Calu3 (cell line): ENCODE results near the gene HCLS1. TPM values are rescaled to one million over a fixed set of nuclear protein-coding genes. Genes with fewer than 3 reads are reported as not detected.
"Not testable (repeated sequence)": the region's sequence is repeated elsewhere in the genome, so short reads cannot be mapped to it uniquely, and the experiment has no call there.

ENCODE experiments used
- BruUV-seq: library from RNA; stranded (reverse); fragments of 400-500 nt; replicated peaks from 2 replicates; lab custom pipeline; 2021; lab: Mats Ljungman, UMichigan
- CTCF ChIA-PET: fragments of 300-600 bp; sonication (Branson Sonifier 250); formaldehyde crosslinking; loops from one replicate; lab custom pipeline; 2022; ENCODE audit warnings: antibody characterized with exemption; lab: Charles Lee
- DNase-seq: peaks from one replicate; pipeline ENCODE4 v3.0.0; 2022
- H3K27ac Mint-ChIP-seq: one replicate; pipeline ENCODE4 v1.8.0; 2022; ENCODE audit warnings: mixed read lengths; ENCODE audit not compliant: unreplicated experiment
- H3K27me3 Mint-ChIP-seq: one replicate; pipeline ENCODE4 v1.8.0; 2022; ENCODE audit warnings: mixed read lengths; ENCODE audit not compliant: unreplicated experiment
- H3K36me3 Mint-ChIP-seq: one replicate; pipeline ENCODE4 v1.8.0; 2022; ENCODE audit warnings: mild to moderate bottlenecking, moderate library complexity, mixed read lengths; ENCODE audit not compliant: insufficient read depth, unreplicated experiment
- H3K4me1 Mint-ChIP-seq: one replicate; pipeline ENCODE4 v1.8.0; 2022; ENCODE audit warnings: mild to moderate bottlenecking, low read depth, mixed read lengths; ENCODE audit not compliant: unreplicated experiment
- H3K4me3 Mint-ChIP-seq: one replicate; pipeline ENCODE4 v1.8.0; 2022; ENCODE audit warnings: mild to moderate bottlenecking, low read depth, moderate library complexity, mixed read lengths; ENCODE audit not compliant: unreplicated experiment
- H3K9me3 Mint-ChIP-seq: one replicate; pipeline ENCODE4 v1.8.0; 2022; ENCODE audit warnings: low read depth, mixed read lengths; ENCODE audit not compliant: unreplicated experiment
- intact Hi-C: fragments of 100-400 bp; cut with micrococcal nuclease; formaldehyde crosslinking; loops from one replicate; pipeline ENCODE4 v1.10.0; 2022; ENCODE audit not compliant: unreplicated experiment
- total RNA-seq: library from RNA; stranded (reverse); gene quantifications from 2 replicates; pipeline ENCODE4 v1.2.3, GENCODE V29; 2022
- TF ChIP-seq, protein P1 (sequence below): fragments of 200-600 bp; IDR thresholded peaks from one replicate; pipeline ENCODE4 v1.8.0; 2022; ENCODE audit warnings: antibody characterized with exemption; ENCODE audit not compliant: unreplicated experiment

Gene HCLS1
- total RNA-seq, 1 experiment from 2014 or later = 1.2 TPM

DNA sequence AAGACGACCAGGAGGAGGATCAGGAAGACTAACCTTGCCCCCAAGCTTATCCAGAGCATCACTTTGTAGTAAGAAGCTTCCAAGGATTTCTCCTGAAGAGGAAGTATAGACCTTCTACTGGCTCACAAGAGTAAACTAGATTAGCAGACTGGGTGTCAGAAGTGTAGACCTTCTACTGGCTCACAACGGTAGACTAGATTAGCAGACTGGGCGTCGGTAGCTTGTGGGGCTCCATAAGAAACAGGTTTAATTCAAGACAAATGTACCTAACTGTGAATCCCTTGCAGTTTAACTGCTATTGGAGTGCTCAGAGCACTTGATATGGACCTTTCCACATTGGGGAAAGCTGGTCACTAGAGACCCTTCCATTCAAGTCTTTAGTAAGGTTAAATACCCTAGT lies 54.6 kb downstream of the HCLS1 start:
- DNase-seq = no peak
- TF ChIP-seq, protein P1, sequence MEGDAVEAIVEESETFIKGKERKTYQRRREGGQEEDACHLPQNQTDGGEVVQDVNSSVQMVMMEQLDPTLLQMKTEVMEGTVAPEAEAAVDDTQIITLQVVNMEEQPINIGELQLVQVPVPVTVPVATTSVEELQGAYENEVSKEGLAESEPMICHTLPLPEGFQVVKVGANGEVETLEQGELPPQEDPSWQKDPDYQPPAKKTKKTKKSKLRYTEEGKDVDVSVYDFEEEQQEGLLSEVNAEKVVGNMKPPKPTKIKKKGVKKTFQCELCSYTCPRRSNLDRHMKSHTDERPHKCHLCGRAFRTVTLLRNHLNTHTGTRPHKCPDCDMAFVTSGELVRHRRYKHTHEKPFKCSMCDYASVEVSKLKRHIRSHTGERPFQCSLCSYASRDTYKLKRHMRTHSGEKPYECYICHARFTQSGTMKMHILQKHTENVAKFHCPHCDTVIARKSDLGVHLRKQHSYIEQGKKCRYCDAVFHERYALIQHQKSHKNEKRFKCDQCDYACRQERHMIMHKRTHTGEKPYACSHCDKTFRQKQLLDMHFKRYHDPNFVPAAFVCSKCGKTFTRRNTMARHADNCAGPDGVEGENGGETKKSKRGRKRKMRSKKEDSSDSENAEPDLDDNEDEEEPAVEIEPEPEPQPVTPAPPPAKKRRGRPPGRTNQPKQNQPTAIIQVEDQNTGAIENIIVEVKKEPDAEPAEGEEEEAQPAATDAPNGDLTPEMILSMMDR = no peak
- no TSS peak for BruUV-seq
- intact Hi-C loops = no loop called here
- CTCF ChIA-PET = no interaction called here
- Mint-ChIP-seq H3K9me3 (no peaks in the 10 kb centered on the region), H3K27ac (no peak overlapping the region), H3K36me3 (no peaks in the 10 kb centered on the region), H3K27me3 (no peaks in the 10 kb centered on the region), H3K4me1 (no peaks in the 10 kb centered on the region), H3K4me3 (no peak overlapping the region)

DNA sequence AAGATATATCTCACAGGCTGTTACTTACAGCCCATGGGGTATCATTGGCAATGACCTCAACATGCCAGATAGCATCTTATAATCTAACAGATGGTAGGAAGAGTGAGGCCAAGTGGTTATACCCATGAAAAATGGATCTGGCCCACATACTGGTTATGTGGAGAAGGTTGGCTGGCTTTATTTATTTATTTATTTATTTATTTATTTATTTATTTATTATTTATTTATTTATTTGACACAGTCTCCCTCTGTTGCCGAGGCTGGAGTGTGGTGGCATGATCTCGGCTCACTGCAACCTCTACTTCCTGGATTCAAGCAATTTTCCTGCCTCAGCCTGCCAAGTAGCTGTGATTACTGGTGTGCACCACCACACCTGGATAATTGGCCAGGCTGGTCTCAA lies 55.9 kb downstream of the HCLS1 start:
- no TSS peak for BruUV-seq
- Mint-ChIP-seq H3K4me1 (no peaks in the 10 kb centered on the region), H3K9me3 (no peaks in the 10 kb centered on the region), H3K27ac (no peak overlapping the region), H3K36me3 (no peaks in the 10 kb centered on the region), H3K27me3 (no peaks in the 10 kb centered on the region), H3K4me3 (no peak overlapping the region)
- CTCF ChIA-PET = no interaction called here
- intact Hi-C loops = no loop called here
- TF ChIP-seq, protein P1 = no peak
- DNase-seq = no peak

GRCh38 chr3:121601212-121601812 lies 59.4 kb downstream of the HCLS1 start:
- no peak for DNase-seq
- H3K4me3 Mint-ChIP-seq = no peak overlapping the region
- no TSS peak for BruUV-seq
- no peaks in the 10 kb centered on the region for H3K27me3 Mint-ChIP-seq
- no peaks in the 10 kb centered on the region for H3K4me1 Mint-ChIP-seq
- H3K36me3 Mint-ChIP-seq = no peaks in the 10 kb centered on the region
- CTCF ChIA-PET = no interaction called here
- H3K9me3 Mint-ChIP-seq = no peaks in the 10 kb centered on the region
- TF ChIP-seq, protein P1 = no peak
- H3K27ac Mint-ChIP-seq = no peak overlapping the region
- intact Hi-C loops = no loop called here

DNA sequence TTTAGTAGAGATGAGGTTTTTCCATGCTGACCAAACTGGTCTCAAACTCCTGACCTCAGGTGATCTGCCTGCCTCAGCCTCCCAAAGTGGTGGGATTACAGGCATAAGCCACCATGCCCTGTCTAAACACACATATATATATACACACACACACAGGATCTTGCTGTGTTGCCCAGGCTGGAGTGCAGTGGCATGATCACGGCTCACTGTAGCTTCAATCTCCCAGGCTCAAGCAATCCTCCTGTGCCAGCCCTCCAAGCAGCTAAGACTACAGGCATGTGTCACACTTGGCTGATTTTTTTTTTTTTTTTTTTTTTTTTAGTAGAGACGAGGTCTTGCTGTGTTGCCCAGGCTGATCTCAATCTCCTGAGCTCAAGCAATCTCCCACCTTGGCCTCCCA lies 60.8 kb downstream of the HCLS1 start:
- DNase-seq, H3K36me3 Mint-ChIP-seq, H3K9me3 Mint-ChIP-seq, H3K4me1 Mint-ChIP-seq, H3K27me3 Mint-ChIP-seq, intact Hi-C loops, H3K4me3 Mint-ChIP-seq, CTCF ChIA-PET, H3K27ac Mint-ChIP-seq, BruUV-seq: not testable (repeated sequence)

DNA sequence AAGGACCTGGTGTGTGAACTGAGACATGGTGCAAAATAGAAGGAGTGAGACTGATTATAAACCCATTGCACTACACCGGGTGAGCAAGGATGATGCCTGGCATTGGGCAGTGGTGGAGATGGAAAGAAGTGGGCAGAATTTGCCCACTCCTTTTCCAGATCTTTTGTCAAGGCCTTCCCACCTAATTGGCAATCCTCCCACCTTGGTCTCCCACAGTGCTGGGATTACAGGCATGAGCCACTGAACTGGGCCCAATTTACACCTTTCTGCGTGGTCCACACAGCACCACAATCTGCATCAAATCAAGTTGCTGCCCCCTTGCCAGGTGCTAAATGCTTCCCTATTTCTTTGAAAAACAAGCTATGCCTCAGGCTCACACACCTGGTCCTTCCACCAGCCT lies 62.1 kb downstream of the HCLS1 start:
- Mint-ChIP-seq H3K27ac (no peak overlapping the region), H3K4me3 (no peak overlapping the region), H3K27me3 (no peaks in the 10 kb centered on the region), H3K9me3 (no peaks in the 10 kb centered on the region), H3K36me3 (no peaks in the 10 kb centered on the region), H3K4me1 (no peaks in the 10 kb centered on the region)
- BruUV-seq = no TSS peak
- TF ChIP-seq, protein P1 = no peak
- CTCF ChIA-PET = no interaction called here
- intact Hi-C loops = no loop called here
- no peak for DNase-seq
